Aorta (tissue), 5 donors: Measurements from ENCODE around the gene CALN1. TPM values are rescaled to one million over a fixed set of nuclear protein-coding genes. Genes with fewer than 3 reads are reported as not detected.

ENCODE experiments used
- ATAC-seq: fragments of 200-7000 bp; cut with Tn5 transposase; one replicate; pipeline ENCODE4 v1.9.1; 2022; ENCODE audit warnings: moderate library complexity; ENCODE audit not compliant: low FRiP score
- DNase-seq, 2 donors: peaks; one replicate each; pipeline ENCODE4 v3.0.0-alpha.2; 2020
- H3K27ac ChIP-seq, 2 donors: one replicate each; pipeline ENCODE4 v1.5.1; 2013; ENCODE audit warnings: low read length in 2 of 2, mild to moderate bottlenecking in 2 of 2, moderate library complexity in 2 of 2, control low read depth in 1 of 2, inconsistent platforms in 1 of 2, low read depth in 1 of 2
- H3K27me3 ChIP-seq, 2 donors: one replicate each; pipeline ENCODE4 v1.6.1; 2013; ENCODE audit warnings: control low read depth in 1 of 2, low read length in 1 of 2, mild to moderate bottlenecking in 1 of 2, moderate library complexity in 1 of 2; ENCODE audit not compliant: insufficient read depth in 2 of 2, control insufficient read depth in 1 of 2
- H3K36me3 ChIP-seq, 2 donors: one replicate each; pipeline ENCODE4 v1.6.1; 2013; ENCODE audit warnings: control low read depth in 1 of 2, low read length in 1 of 2, mild to moderate bottlenecking in 1 of 2; ENCODE audit not compliant: insufficient read depth in 2 of 2, control insufficient read depth in 1 of 2
- H3K4me1 ChIP-seq, 2 donors: one replicate each; pipeline ENCODE4 v1.6.1; 2013; ENCODE audit warnings: low read length in 2 of 2, control low read depth in 1 of 2, mild to moderate bottlenecking in 1 of 2, moderate library complexity in 1 of 2; ENCODE audit not compliant: insufficient read depth in 2 of 2, control insufficient read depth in 1 of 2
- H3K4me3 ChIP-seq, 2 donors: one replicate each; pipeline ENCODE4 v1.5.1; 2013; ENCODE audit warnings: low read length in 2 of 2, control low read depth in 1 of 2, mild to moderate bottlenecking in 1 of 2
- H3K9me3 ChIP-seq: one replicate; pipeline ENCODE4 v1.6.1; 2013; ENCODE audit warnings: mild to moderate bottlenecking, low read length; ENCODE audit not compliant: control insufficient read depth
- WGBS, 2 donors: extraction: QIAGEN DNeasy Blood & Tissue Kit; methylation state at CpG; one replicate each; pipeline ENCODE4 v1.1.7; 2013; 5-methylcytosine and 5-hydroxymethylcytosine counted together
- intact Hi-C, 2 donors: fragments of 100-400 bp; cut with DNase I; formaldehyde crosslinking; loops; one replicate each; pipeline versions ENCODE4 v1.14.2 to v1.15.0; 2022
- polyA plus RNA-seq, 2 donors: library from polyadenylated mRNA; stranded (reverse); fragments of 200-250 nt; gene quantifications; one replicate each; pipeline ENCODE4 v1.2.3, GENCODE V29; 2013
- total RNA-seq, 2 donors: library from RNA; stranded (reverse); fragmentation: NEBNext Ultra II Directional; extraction: Animal tissue kit (Norgen Biotek cat#: 25700); gene quantifications; one replicate each; pipeline ENCODE4 v1.2.1, GENCODE V29; 2021
- donor health status: healthy with polysubstance abuse.
- donor health status: Bipolar disorder and iron deficiency.
- donor health status: DM: no; HTN: no; CAD: no.
- donor health status: DM: no; HTN: no; CAD: no.
- donor health status: DM: yes; HTN: yes; CAD: no.

The CALN1 gene
- total and polyA plus RNA-seq, 4 donors: 0.33 TPM; not detected in 3

GRCh38 chr7:72092769-72093168 lies 319.4 kb downstream of the CALN1 start:
- no peaks in the 10 kb centered on the region for H3K27me3 ChIP-seq
- ATAC-seq: no peak
- 84 to 88% methylated on average over 5 of the region's 5 CpGs for WGBS, 2 donors
- no peak overlapping the region for H3K4me3 ChIP-seq
- H3K27ac ChIP-seq: no peak overlapping the region
- H3K36me3 ChIP-seq: no peaks in the 10 kb centered on the region
- no peak for DNase-seq
- intact Hi-C loops: no loop called here
- no peaks in the 10 kb centered on the region for H3K9me3 ChIP-seq
- no peaks in the 10 kb centered on the region for H3K4me1 ChIP-seq

GRCh38 chr7:72087926-72088325 lies 324.2 kb downstream of the CALN1 start:
- H3K36me3 ChIP-seq: no peaks in the 10 kb centered on the region
- intact Hi-C loops: no loop called here
- no peaks in the 10 kb centered on the region for H3K4me1 ChIP-seq
- no peaks in the 10 kb centered on the region for H3K27me3 ChIP-seq
- no peak for ATAC-seq
- no peak overlapping the region for H3K27ac ChIP-seq
- H3K4me3 ChIP-seq: no peak overlapping the region
- H3K9me3 ChIP-seq: peaks cover 3% of the 10 kb centered on the region
- 84 to 87% methylated on average over 5 of the region's 5 CpGs for WGBS, 2 donors
- no peak for DNase-seq

DNA sequence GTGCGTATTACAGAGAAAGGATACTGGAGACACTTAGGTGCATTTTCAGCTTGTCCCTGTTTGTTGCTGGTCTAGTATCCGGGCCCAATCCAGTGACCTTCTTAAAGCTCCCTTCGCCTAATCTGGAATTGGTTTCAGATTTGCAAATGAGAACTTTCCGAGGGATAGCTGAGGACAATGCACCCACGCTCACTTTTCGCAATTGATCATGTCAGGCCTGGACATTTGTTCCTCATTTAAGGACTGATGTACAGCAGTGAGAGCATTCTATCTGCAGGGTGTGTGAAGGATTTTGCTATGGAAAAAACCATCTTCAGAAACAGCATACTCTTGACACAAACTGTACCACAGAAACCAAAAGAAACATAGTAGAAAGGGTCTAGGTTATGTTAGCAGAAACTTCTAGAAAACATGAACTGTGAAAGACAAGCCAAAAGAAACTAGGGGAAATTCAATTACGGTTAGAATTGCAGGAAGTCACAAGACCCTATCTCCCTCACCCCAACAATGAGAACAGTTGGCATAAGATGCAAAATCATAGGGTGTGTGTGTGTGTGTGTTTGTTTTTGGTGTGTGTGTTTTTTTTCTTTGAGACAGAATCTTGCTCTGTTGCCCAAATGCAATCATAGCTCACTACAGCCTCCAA lies 331.1 kb downstream of the CALN1 start:
- 74 to 75% methylated on average over 7 of the region's 7 CpGs for WGBS, 2 donors
- ATAC-seq: no peak
- Histone ChIP-seq H3K9me3 (peaks cover 3% of the 10 kb centered on the region), H3K27me3 (no peaks in the 10 kb centered on the region), H3K4me3 (no peak overlapping the region), H3K36me3 (no peaks in the 10 kb centered on the region), H3K27ac (no peak overlapping the region), H3K4me1 (no peaks in the 10 kb centered on the region)
- intact Hi-C loops: no loop called here
- DNase-seq: no peak

DNA sequence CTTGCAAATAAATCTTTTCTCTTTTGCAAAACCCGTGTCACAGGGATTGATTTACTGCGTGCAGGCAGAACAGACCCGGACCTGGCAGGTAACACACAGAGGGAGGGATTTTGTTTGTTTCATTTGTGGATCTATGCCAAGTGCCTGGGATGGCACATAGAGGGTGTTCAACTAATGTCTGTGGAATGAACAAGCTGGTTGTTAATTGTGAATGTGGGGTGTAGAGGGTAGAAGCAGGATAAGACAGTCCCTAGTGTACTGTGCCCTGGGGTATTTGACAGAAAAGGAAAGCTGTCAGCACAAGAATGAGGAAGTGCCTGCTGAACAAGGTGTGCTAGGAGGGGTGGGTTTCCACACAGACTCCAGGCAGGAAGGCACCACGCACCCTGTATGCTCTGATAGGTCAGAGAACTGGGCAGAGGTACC lies 331.8 kb downstream of the CALN1 start:
- DNase-seq (no peak), ATAC-seq (no peak)
- intact Hi-C loops: no loop called here
- 29 to 36% methylated on average over 4 of the region's 4 CpGs for WGBS, 2 donors
- Histone ChIP-seq H3K4me1 (no peaks in the 10 kb centered on the region), H3K4me3 (no peak overlapping the region), H3K27me3 (no peaks in the 10 kb centered on the region), H3K36me3 (no peaks in the 10 kb centered on the region), H3K27ac (no peak overlapping the region), H3K9me3 (peaks cover 6% of the 10 kb centered on the region)

DNA sequence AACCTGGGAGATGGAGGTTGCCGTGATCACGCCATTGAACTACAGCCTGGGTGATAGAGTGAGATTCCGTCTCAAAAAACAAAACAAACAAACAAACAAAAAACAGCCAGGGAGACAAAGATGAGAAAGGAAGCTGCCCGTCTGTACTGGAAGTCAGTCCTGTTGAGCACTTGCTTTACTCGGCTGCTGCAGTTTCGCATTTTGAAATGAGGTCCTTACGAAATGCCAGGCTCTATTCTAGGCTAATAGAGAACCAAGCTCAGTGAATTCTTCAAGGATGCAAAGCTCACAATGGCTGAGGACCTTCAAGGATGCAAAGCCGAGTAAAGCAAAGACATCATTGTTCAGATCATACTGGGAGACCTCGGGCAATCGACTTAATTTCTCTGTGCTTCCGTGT lies 333.3 kb downstream of the CALN1 start:
- Histone ChIP-seq H3K36me3 (no peaks in the 10 kb centered on the region), H3K9me3 (peaks cover 3% of the 10 kb centered on the region), H3K4me1 (no peaks in the 10 kb centered on the region), H3K27ac (no peak overlapping the region), H3K4me3 (no peak overlapping the region), H3K27me3 (no peaks in the 10 kb centered on the region)
- WGBS, 2 donors: 90 to 93% methylated on average over 11 of the region's 11 CpGs
- intact Hi-C loops: no loop called here
- DNase-seq (no peak), ATAC-seq (no peak)

DNA sequence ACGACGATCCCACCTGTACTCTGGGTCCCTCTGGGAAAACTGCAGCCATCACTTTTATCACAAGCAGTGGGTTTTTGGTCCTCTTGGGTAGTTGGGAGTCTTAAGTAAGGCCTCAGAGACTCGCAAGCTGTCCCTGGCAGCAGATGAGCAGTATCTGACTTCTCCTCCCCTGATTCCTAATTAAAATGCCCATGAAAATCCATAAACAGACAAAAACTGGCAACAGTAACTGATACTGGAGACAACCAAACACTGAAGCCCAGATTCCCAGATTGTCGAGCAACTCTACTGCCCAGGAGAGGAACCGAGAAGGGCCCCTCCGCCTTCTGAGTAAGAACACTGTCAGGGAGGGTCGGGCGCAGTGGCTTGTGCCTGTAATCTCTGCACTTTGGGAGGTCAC lies 333.8 kb downstream of the CALN1 start:
- no peak for DNase-seq
- Histone ChIP-seq H3K27ac (no peak overlapping the region), H3K9me3 (peaks cover 3% of the 10 kb centered on the region), H3K4me3 (no peak overlapping the region), H3K36me3 (no peaks in the 10 kb centered on the region), H3K27me3 (no peaks in the 10 kb centered on the region), H3K4me1 (no peaks in the 10 kb centered on the region)
- intact Hi-C loops: no loop called here
- 89 to 93% methylated on average over 8 of the region's 8 CpGs for WGBS, 2 donors
- ATAC-seq: no peak

DNA sequence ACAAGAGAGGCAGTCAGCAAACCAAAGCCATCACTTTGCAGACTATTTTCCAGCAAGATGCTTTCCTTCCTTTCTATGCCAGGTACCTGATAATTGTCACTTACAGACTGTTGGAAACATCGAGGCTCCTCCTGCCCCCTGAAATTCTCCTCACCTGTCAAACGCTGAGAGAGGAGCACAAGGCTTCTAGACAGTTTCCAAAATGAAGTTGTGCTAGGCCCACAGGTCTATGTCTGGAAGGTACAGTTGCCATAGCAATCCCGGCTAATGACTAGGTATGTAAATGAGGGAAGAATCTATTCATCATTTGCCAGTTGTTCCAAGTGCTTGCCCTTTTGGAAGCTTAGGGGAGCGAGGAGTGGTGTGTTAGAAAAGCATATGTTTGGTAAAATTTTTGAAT lies 334.4 kb downstream of the CALN1 start:
- no peaks in the 10 kb centered on the region for H3K4me1 ChIP-seq
- no peak overlapping the region for H3K4me3 ChIP-seq
- no peaks in the 10 kb centered on the region for H3K27me3 ChIP-seq
- H3K9me3 ChIP-seq: peaks cover 3% of the 10 kb centered on the region
- intact Hi-C loops: no loop called here
- ATAC-seq (no peak), DNase-seq (no peak)
- WGBS, 2 donors: 82% methylated on average over 4 of the region's 4 CpGs
- no peaks in the 10 kb centered on the region for H3K36me3 ChIP-seq
- H3K27ac ChIP-seq: no peak overlapping the region

DNA sequence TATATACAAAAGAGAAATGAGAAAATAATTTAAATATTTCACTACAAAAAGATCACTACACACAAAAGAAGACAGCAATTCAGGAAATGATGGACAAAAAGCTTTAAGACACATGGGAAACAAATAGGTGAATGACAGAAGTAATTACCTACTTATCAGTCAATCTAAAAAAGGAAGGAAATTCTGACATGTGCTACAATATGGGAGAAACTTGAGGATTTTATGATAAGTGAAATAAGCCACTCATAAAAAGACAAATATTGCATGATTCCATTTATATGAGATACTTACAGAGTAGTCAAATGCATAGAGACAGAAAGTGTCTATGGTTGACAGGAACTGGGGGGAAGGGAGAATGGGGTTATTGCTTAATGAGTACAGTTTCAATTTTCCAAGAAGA lies 339.2 kb downstream of the CALN1 start:
- DNase-seq (no peak), ATAC-seq (no peak)
- H3K4me1 ChIP-seq: no peaks in the 10 kb centered on the region
- no peaks in the 10 kb centered on the region for H3K36me3 ChIP-seq
- H3K27me3 ChIP-seq: no peaks in the 10 kb centered on the region
- H3K9me3 ChIP-seq: peaks cover 7% of the 10 kb centered on the region
- no peak overlapping the region for H3K27ac ChIP-seq
- H3K4me3 ChIP-seq: no peak overlapping the region
- intact Hi-C loops: no loop called here

- Histone ChIP-seq H3K4me1 (no peaks in the 10 kb centered on the region), H3K36me3 (no peaks in the 10 kb centered on the region), H3K27ac (no peak overlapping the region), H3K27me3 (no peaks in the 10 kb centered on the region), H3K4me3 (no peak overlapping the region), H3K9me3 (peaks cover 5% of the 10 kb centered on the region)
- DNase-seq (no peak), ATAC-seq (no peak)
- intact Hi-C loops: no loop called here
Measured at GRCh38 chr7:72069263-72069662, 342.9 kb downstream of the CALN1 start.
